B cell (primary cell): ENCODE results near the gene IMP3.

ENCODE experiments used
- EZH2 ChIP-seq: IDR thresholded peaks from 2 replicates; pipeline ENCODE4 v1.6.1; 2012; ENCODE audit warnings: borderline replicate concordance, low read depth, mild to moderate bottlenecking, moderate library complexity, low read length; ENCODE audit not compliant: insufficient read depth, poor library complexity, severe bottlenecking
- TF ChIP-seq, protein P1 (sequence below): fragments of 200-600 bp; IDR thresholded peaks from one replicate; pipeline ENCODE4 v1.8.0; 2022; ENCODE audit warnings: antibody characterized with exemption, mild to moderate bottlenecking

- TF ChIP-seq, protein P1, sequence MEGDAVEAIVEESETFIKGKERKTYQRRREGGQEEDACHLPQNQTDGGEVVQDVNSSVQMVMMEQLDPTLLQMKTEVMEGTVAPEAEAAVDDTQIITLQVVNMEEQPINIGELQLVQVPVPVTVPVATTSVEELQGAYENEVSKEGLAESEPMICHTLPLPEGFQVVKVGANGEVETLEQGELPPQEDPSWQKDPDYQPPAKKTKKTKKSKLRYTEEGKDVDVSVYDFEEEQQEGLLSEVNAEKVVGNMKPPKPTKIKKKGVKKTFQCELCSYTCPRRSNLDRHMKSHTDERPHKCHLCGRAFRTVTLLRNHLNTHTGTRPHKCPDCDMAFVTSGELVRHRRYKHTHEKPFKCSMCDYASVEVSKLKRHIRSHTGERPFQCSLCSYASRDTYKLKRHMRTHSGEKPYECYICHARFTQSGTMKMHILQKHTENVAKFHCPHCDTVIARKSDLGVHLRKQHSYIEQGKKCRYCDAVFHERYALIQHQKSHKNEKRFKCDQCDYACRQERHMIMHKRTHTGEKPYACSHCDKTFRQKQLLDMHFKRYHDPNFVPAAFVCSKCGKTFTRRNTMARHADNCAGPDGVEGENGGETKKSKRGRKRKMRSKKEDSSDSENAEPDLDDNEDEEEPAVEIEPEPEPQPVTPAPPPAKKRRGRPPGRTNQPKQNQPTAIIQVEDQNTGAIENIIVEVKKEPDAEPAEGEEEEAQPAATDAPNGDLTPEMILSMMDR = no peak
- TF ChIP-seq EZH2 = no peak
These were observed 19.1 kb downstream of the IMP3 start for GRCh38 chr15:75620841-75621391.
